K562 (cell line): ENCODE data around the gene KSR2. TPM values are rescaled to one million over a fixed set of nuclear protein-coding genes. Genes with fewer than 3 reads are reported as not detected.

Experiments used
- ATAC-seq: fragments of 200-7000 bp; cut with Tn5 transposase; 3 replicates; pipeline ENCODE4 v1.9.1; 2020; ENCODE audit warnings: moderate library complexity
- BruUV-seq: library from RNA; stranded (reverse); fragments of 400-500 nt; replicated peaks from 2 replicates; lab custom pipeline; 2021; lab: Mats Ljungman, UMichigan
- CTCF ChIA-PET: fragments of 300-600 bp; formaldehyde crosslinking; extraction: SDS; loops from one replicate; lab custom pipeline; 2021; ENCODE audit warnings: low intra/inter-chr PET ratio; lab: Yijun Ruan, JAX
- POLR2A ChIA-PET: fragments of 300-600, 350-650 bp; sonication (Branson Sonifier 250); formaldehyde crosslinking; extraction: SDS; loops from one replicate; lab custom pipeline; 2021; ENCODE audit warnings: antibody characterized with exemption, inconsistent platforms; lab: Yijun Ruan, JAX
- DNase-seq, 4 experiments: peaks; one replicate each; pipeline versions ENCODE4 v3.0.0 to v3.0.0-alpha.2; 2011 to 2018; ENCODE audit warnings: low spot score in 3 of 4, mixed read lengths in 3 of 4; ENCODE audit errors: extremely low read depth in 1 of 4
- FAIRE-seq: peaks from 2 replicates; lab custom pipeline; 2011; peaks lifted over from hg19 to GRCh38; lab: Jason Lieb, UNC
- H2AFZ ChIP-seq: 2 replicates; pipeline ENCODE4 v1.6.0; 2011; ENCODE audit warnings: low read depth, low read length, control low read depth, inconsistent platforms
- H3K27ac ChIP-seq: fragments of 200-600 bp; 3 replicates; pipeline ENCODE4 v1.8.0; 2011; ENCODE audit warnings: low read depth, mild to moderate bottlenecking, control low read depth, inconsistent platforms, low read length, moderate library complexity, mixed read lengths; ENCODE audit errors: extremely low read depth
- H3K27me3 ChIP-seq, 2 experiments: fragments of 300-600 bp in 1 of 2; 2 replicates in 1 of 2; 3 replicates in 1 of 2; pipeline versions ENCODE4 v1.6.0 to v1.8.0; 2011; ENCODE audit warnings: inconsistent platforms in 2 of 2, low read length in 2 of 2, mild to moderate bottlenecking in 1 of 2, mixed read lengths in 1 of 2, moderate library complexity in 1 of 2; ENCODE audit not compliant: control insufficient read depth in 2 of 2, insufficient read depth in 2 of 2
- H3K36me3 ChIP-seq: fragments of 300-600 bp; 3 replicates; pipeline ENCODE4 v1.8.0; 2011; ENCODE audit warnings: mild to moderate bottlenecking, low read length, inconsistent platforms; ENCODE audit not compliant: control insufficient read depth, insufficient read depth
- H3K4me1 ChIP-seq, 2 experiments: fragments of 200-600 bp in 1 of 2; replicated peaks in 1 of 2; 2 replicates in 1 of 2; 3 replicates in 1 of 2; pipeline versions ENCODE4 v1.5.1 to v1.8.0; 2011; ENCODE audit warnings: inconsistent platforms in 2 of 2, low read length in 2 of 2, mild to moderate bottlenecking in 1 of 2, mixed read lengths in 1 of 2, moderate library complexity in 1 of 2; ENCODE audit not compliant: control insufficient read depth in 2 of 2, insufficient read depth in 2 of 2
- H3K4me2 ChIP-seq: 2 replicates; pipeline ENCODE4 v1.6.1; 2011; ENCODE audit warnings: low read length, control low read depth, inconsistent platforms, mixed read lengths; ENCODE audit not compliant: insufficient read depth
- H3K4me3 ChIP-seq: fragments of 200-600 bp; sonication (generic), shearing (Covaris generic); 2 replicates; pipeline ENCODE4 v1.5.1; 2016; ENCODE audit warnings: control low read depth, inconsistent platforms
- H3K79me2 ChIP-seq: fragments of 200-600 bp; 3 replicates; pipeline ENCODE4 v1.8.0; 2011; ENCODE audit warnings: low read length, inconsistent platforms; ENCODE audit not compliant: control insufficient read depth, insufficient read depth
- H3K9ac ChIP-seq, 2 experiments: 2 replicates each; pipeline versions ENCODE4 v1.6.0 to v1.6.1; 2011; ENCODE audit warnings: low read depth in 2 of 2, low read length in 2 of 2, control low read depth in 1 of 2, inconsistent platforms in 1 of 2, mild to moderate bottlenecking in 1 of 2, mixed read lengths in 1 of 2; ENCODE audit not compliant: insufficient read depth in 1 of 2
- H3K9me1 ChIP-seq: one replicate; pipeline ENCODE4 v1.6.0; 2011; ENCODE audit warnings: inconsistent platforms, mild to moderate bottlenecking, low read length, moderate library complexity; ENCODE audit not compliant: control insufficient read depth, insufficient read depth
- H3K9me3 ChIP-seq: replicated peaks from 2 replicates; pipeline ENCODE4 v1.5.1; 2011; ENCODE audit warnings: low read depth, low read length, inconsistent platforms; ENCODE audit not compliant: control insufficient read depth, insufficient read depth
- H4K20me1 ChIP-seq: replicated peaks from 2 replicates; pipeline ENCODE4 v1.6.1; 2011; ENCODE audit warnings: low read length, inconsistent platforms, mixed read lengths; ENCODE audit not compliant: control insufficient read depth, insufficient read depth
- CBFA2T2 ChIP-seq: fragments of 450-650 bp; conservative IDR thresholded peaks from 2 replicates; pipeline ENCODE4 v1.6.1; 2017; ENCODE audit warnings: mild to moderate bottlenecking
- E2F6 ChIP-seq, 2 experiments: IDR thresholded peaks; 2 replicates each; pipeline ENCODE4 v1.6.1; 2011; ENCODE audit warnings: borderline replicate concordance in 1 of 2, control low read depth in 1 of 2, low read depth in 1 of 2, low read length in 1 of 2, mild to moderate bottlenecking in 1 of 2, mixed read lengths in 1 of 2, moderate library complexity in 1 of 2; ENCODE audit not compliant: insufficient read depth in 1 of 2, insufficient read length in 1 of 2, poor library complexity in 1 of 2, severe bottlenecking in 1 of 2; ENCODE audit errors: extremely low read depth in 1 of 2
- ELF1 ChIP-seq: fragments of 200-800 bp; sonication (Bioruptor generic); IDR thresholded peaks from 2 replicates; pipeline ENCODE4 v1.6.1; 2016; ENCODE audit warnings: missing genetic modification characterization, missing compliant biosample characterization
- GTF2E2 ChIP-seq: fragments of 200-800 bp; sonication (Bioruptor generic); IDR thresholded peaks from 2 replicates; pipeline ENCODE4 v1.6.1; 2016; ENCODE audit warnings: missing genetic modification characterization, missing compliant biosample characterization
- HMG20B ChIP-seq: fragments of 250-450 bp; sonication (Bioruptor Pico); IDR thresholded peaks from 2 replicates; pipeline ENCODE4 v1.5.0; 2021; ENCODE audit warnings: mild to moderate bottlenecking
- RBM25 ChIP-seq: fragments of 200-400 bp; formaldehyde crosslinking; IDR thresholded peaks from 2 replicates; pipeline ENCODE4 v1.6.1; 2018; ENCODE audit warnings: low read length, low read depth, moderate library complexity; ENCODE audit not compliant: severe bottlenecking
- SRF ChIP-seq, 2 experiments: fragments of 250-450, 450-650 bp in 1 of 2; sonication (Bioruptor Pico) in 1 of 2; sonication (generic) in 1 of 2; formaldehyde crosslinking; IDR thresholded peaks; 2 replicates each; pipeline versions ENCODE4 v1.5.0 to v1.5.1; 2020 to 2022; ENCODE audit warnings: mild to moderate bottlenecking in 1 of 2, missing genetic modification reagents in 1 of 2
- SRSF9 ChIP-seq: fragments of 200-400 bp; formaldehyde crosslinking; IDR thresholded peaks from 2 replicates; pipeline ENCODE4 v1.6.1; 2017; ENCODE audit warnings: low read depth, low read length, borderline replicate concordance
- WGBS: fragments of 100-300 bp; shearing (Covaris generic); methylation state at CpG from one replicate; pipeline ENCODE4 v1.1.6; 2016; ENCODE audit warnings: low coverage, mixed read lengths; ENCODE audit not compliant: insufficient coverage; ENCODE audit errors: missing lambda C conversion rate; 5-methylcytosine and 5-hydroxymethylcytosine counted together
- in situ Hi-C: fragments of 300-500 bp; cut with MboI; formaldehyde crosslinking; loops from 4 replicates; pipeline ENCODE4 v1.15.0; 2018; ENCODE audit warnings: inconsistent platforms, mixed read lengths
- intact Hi-C: fragments of 100-400 bp; cut with micrococcal nuclease; formaldehyde crosslinking; loops from 2 replicates; pipeline ENCODE4 v1.14.2; 2022
- polyA plus RNA-seq, 8 experiments: library from polyadenylated mRNA; depleted of rRNA in 4 of 8; stranded (reverse) in 5 of 8; unstranded in 3 of 8; fragments of >200 nt; fragmentation: Nextera tagmentation in 2 of 8; fragmentation: Illumina TruSeq in 1 of 8; extraction: Ambion mirVana in 2 of 8; extraction: Trizol in 1 of 8; gene quantifications; 2 replicates each; pipeline versions ENCODE4 v1.2.1 to v1.2.3, GENCODE V29; 2011 to 2014; ENCODE audit warnings: inconsistent platforms in 1 of 8, missing spikeins in 1 of 8
- total RNA-seq, 7 experiments: library from RNA; depleted of rRNA in 6 of 7; stranded (reverse); fragments of >200 nt in 6 of 7; fragmentation: Illumina TruSeq in 2 of 7; extraction: Trizol in 2 of 7; gene quantifications; 2 replicates each; pipeline versions ENCODE4 v1.2.1 to v1.2.3, GENCODE V29; 2011 to 2021; ENCODE audit warnings: low replicate concordance in 1 of 7
- TF ChIP-seq, protein P1 (sequence below): fragments of 250-450 bp; sonication (Bioruptor Pico); IDR thresholded peaks from 2 replicates; pipeline ENCODE4 v1.5.0; 2021

The KSR2 gene
- total and polyA plus RNA-seq, 9 of the 15 experiments (the other 6 are each of a cell fraction or from before 2014, with no cell fraction given): not detected

GRCh38 chr12:117903110-117903840 lies 65.5 kb downstream of the KSR2 start:
- Histone ChIP-seq H3K4me2 (no peak overlapping the region), H3K4me3 (no peak overlapping the region), H3K27ac (no peak overlapping the region), H4K20me1 (no peaks in the 10 kb centered on the region), H3K9me1 (no peaks in the 10 kb centered on the region), H3K36me3 (no peaks in the 10 kb centered on the region), H3K79me2 (no peaks in the 10 kb centered on the region), H3K9me3 (no peaks in the 10 kb centered on the region), H3K27me3 (peaks cover 5 to 10% of the 10 kb centered on the region in 2 experiments; a peak in 3 of 5 replicates), H3K9ac (no peak overlapping the region), H2AFZ (no peak overlapping the region), H3K4me1 (no peaks in the 10 kb centered on the region)
- in situ Hi-C loops: no loop called here
- CTCF ChIA-PET: no interaction called here
- intact Hi-C loops: no loop called here
- FAIRE-seq (no peak), ATAC-seq (no peak), DNase-seq (no peak)
- POLR2A ChIA-PET: no interaction called here
- WGBS: 0% methylated on average over 3 of the region's 3 CpGs
- TF ChIP-seq E2F6 (IDR thresholded peaks at IDR 0.05; ENCODE audit: borderline replicate concordance in 1 of 2, extremely low read depth in 1 of 2, insufficient read depth in 1 of 2, insufficient read length in 1 of 2, low read depth in 1 of 2, low read length in 1 of 2, poor library complexity in 1 of 2, severe bottlenecking in 1 of 2): no peak
- TF ChIP-seq HMG20B (CRISPR knock-in tag): no peak
- no peak for TF ChIP-seq SRSF9
- TF ChIP-seq RBM25: no peak
- no peak for TF ChIP-seq GTF2E2 (tag)
- no peak for TF ChIP-seq SRF (CRISPR knock-in tag; IDR thresholded peaks at IDR 0.05)
- TF ChIP-seq CBFA2T2: no peak
- TF ChIP-seq ELF1 (tag): no peak
- TF ChIP-seq, protein P1, sequence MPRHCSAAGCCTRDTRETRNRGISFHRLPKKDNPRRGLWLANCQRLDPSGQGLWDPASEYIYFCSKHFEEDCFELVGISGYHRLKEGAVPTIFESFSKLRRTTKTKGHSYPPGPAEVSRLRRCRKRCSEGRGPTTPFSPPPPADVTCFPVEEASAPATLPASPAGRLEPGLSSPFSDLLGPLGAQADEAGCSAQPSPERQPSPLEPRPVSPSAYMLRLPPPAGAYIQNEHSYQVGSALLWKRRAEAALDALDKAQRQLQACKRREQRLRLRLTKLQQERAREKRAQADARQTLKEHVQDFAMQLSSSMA (CRISPR knock-in tag): no peak
- BruUV-seq: no TSS peak
